ENCODE data around the gene TMEM175. TPM values are rescaled to one million over a fixed set of nuclear protein-coding genes. Genes with fewer than 3 reads are reported as not detected.

Gene TMEM175
- total RNA-seq, 1 experiment from 2014 or later, result 10.0 TPM

- BruUV-seq (replicated peaks), result no TSS peak
- H3K4me1 ChIP-seq (ENCODE audit: insufficient read depth, low read length, poor library complexity, severe bottlenecking), result no peaks in the 10 kb centered on the region
- TF ChIP-seq EZH2 (IDR thresholded peaks at IDR 0.05; ENCODE audit: borderline replicate concordance, low read depth, low read length, poor library complexity, severe bottlenecking) (no peak), CTCF (conservative IDR thresholded peaks at IDR 0.05; ENCODE audit: low read depth, low read length) (no peak)
- H3K36me3 ChIP-seq (ENCODE audit: insufficient read depth, low read length, poor library complexity, severe bottlenecking), result no peaks in the 10 kb centered on the region
- ChIA-PET CTCF (no interaction called here), POLR2A (ENCODE audit: low non-redundant PET) (no interaction called here)
- H3K27me3 ChIP-seq (replicated peaks; ENCODE audit: insufficient read depth, low read depth, low read length, poor library complexity), result no peaks in the 10 kb centered on the region
- H3K27ac ChIP-seq (ENCODE audit: low read depth, low read length, poor library complexity, severe bottlenecking), result no peak overlapping the region
- DNase-seq (ENCODE audit: low spot score), result no peak
- H3K4me3 ChIP-seq (ENCODE audit: low read depth, low read length, poor library complexity, severe bottlenecking), result no peak overlapping the region
- intact Hi-C loops (cut with micrococcal nuclease; ENCODE audit: unreplicated experiment), result no loop called here
- no peaks in the 10 kb centered on the region for H3K9me3 ChIP-seq (ENCODE audit: low read depth, low read length, poor library complexity, severe bottlenecking)
These were observed 30.3 kb downstream of the TMEM175 start for GRCh38 chr4:962231-963208.

- H3K9me3 ChIP-seq (ENCODE audit: low read depth, low read length, poor library complexity, severe bottlenecking), result no peaks in the 10 kb centered on the region
- H3K4me3 ChIP-seq (ENCODE audit: low read depth, low read length, poor library complexity, severe bottlenecking), result no peak overlapping the region
- ChIA-PET CTCF (no interaction called here), POLR2A (ENCODE audit: low non-redundant PET) (no interaction called here)
- H3K27ac ChIP-seq (ENCODE audit: low read depth, low read length, poor library complexity, severe bottlenecking), result no peak overlapping the region
- BruUV-seq (replicated peaks), result no TSS peak
- no peaks in the 10 kb centered on the region for H3K36me3 ChIP-seq (ENCODE audit: insufficient read depth, low read length, poor library complexity, severe bottlenecking)
- H3K27me3 ChIP-seq (replicated peaks; ENCODE audit: insufficient read depth, low read depth, low read length, poor library complexity), result no peaks in the 10 kb centered on the region
- H3K4me1 ChIP-seq (ENCODE audit: insufficient read depth, low read length, poor library complexity, severe bottlenecking), result no peaks in the 10 kb centered on the region
- TF ChIP-seq CTCF (conservative IDR thresholded peaks at IDR 0.05; ENCODE audit: low read depth, low read length), result no peak
- TF ChIP-seq EZH2 (IDR thresholded peaks at IDR 0.05; ENCODE audit: borderline replicate concordance, low read depth, low read length, poor library complexity, severe bottlenecking), result no peak
- intact Hi-C loops (cut with micrococcal nuclease; ENCODE audit: unreplicated experiment), result no loop called here
- no peak for DNase-seq (ENCODE audit: low spot score)
These were observed 31.3 kb downstream of the TMEM175 start for GRCh38 chr4:963276-964225.

GRCh38 chr4:964346-965025, 32.2 kb downstream of the TMEM175 start:
- no peaks in the 10 kb centered on the region for H3K36me3 ChIP-seq (ENCODE audit: insufficient read depth, low read length, poor library complexity, severe bottlenecking)
- no peaks in the 10 kb centered on the region for H3K9me3 ChIP-seq (ENCODE audit: low read depth, low read length, poor library complexity, severe bottlenecking)
- H3K4me3 ChIP-seq (ENCODE audit: low read depth, low read length, poor library complexity, severe bottlenecking), result no peak overlapping the region
- H3K27me3 ChIP-seq (replicated peaks; ENCODE audit: insufficient read depth, low read depth, low read length, poor library complexity), result no peaks in the 10 kb centered on the region
- DNase-seq (ENCODE audit: low spot score), result no peak
- TF ChIP-seq CTCF (conservative IDR thresholded peaks at IDR 0.05; ENCODE audit: low read depth, low read length), result no peak
- BruUV-seq (replicated peaks), result no TSS peak
- no peaks in the 10 kb centered on the region for H3K4me1 ChIP-seq (ENCODE audit: insufficient read depth, low read length, poor library complexity, severe bottlenecking)
- ChIA-PET CTCF (no interaction called here), POLR2A (ENCODE audit: low non-redundant PET) (no interaction called here)
- no peak overlapping the region for H3K27ac ChIP-seq (ENCODE audit: low read depth, low read length, poor library complexity, severe bottlenecking)
- intact Hi-C loops (cut with micrococcal nuclease; ENCODE audit: unreplicated experiment), result no loop called here
